Liver (tissue), 9 donors: Measurements from ENCODE around the gene PLAC8. TPM values are rescaled to one million over a fixed set of nuclear protein-coding genes. Genes with fewer than 3 reads are reported as not detected.

Experiments used
- DNase-seq: peaks from one replicate; pipeline ENCODE4 v3.0.0-alpha.2; 2017; ENCODE audit warnings: low spot score
- H3K27ac ChIP-seq, 2 donors: one replicate each; pipeline ENCODE4 v1.7.0; 2013; ENCODE audit warnings: inconsistent platforms in 2 of 2, low read length in 2 of 2, control low read depth in 1 of 2, low read depth in 1 of 2, mild to moderate bottlenecking in 1 of 2
- H3K27me3 ChIP-seq, 4 donors: one replicate each; pipeline versions ENCODE4 v1.6.1 to v1.7.0; 2013; ENCODE audit warnings: low read length in 3 of 4, inconsistent platforms in 1 of 4, mild to moderate bottlenecking in 1 of 4, moderate library complexity in 1 of 4; ENCODE audit not compliant: control insufficient read depth in 4 of 4, insufficient read depth in 4 of 4
- H3K36me3 ChIP-seq, 4 donors: one replicate each; pipeline versions ENCODE4 v1.6.1 to v1.7.0; 2013; ENCODE audit warnings: low read length in 3 of 4, mild to moderate bottlenecking in 3 of 4, low read depth in 1 of 4, moderate library complexity in 1 of 4; ENCODE audit not compliant: control insufficient read depth in 4 of 4, insufficient read depth in 3 of 4
- H3K4me1 ChIP-seq, 4 donors: one replicate each; pipeline versions ENCODE4 v1.6.1 to v1.7.0; 2013; ENCODE audit warnings: low read length in 3 of 4, mild to moderate bottlenecking in 3 of 4, moderate library complexity in 1 of 4; ENCODE audit not compliant: control insufficient read depth in 4 of 4, insufficient read depth in 4 of 4
- H3K4me3 ChIP-seq, 3 donors: one replicate each; pipeline versions ENCODE4 v1.6.1 to v1.7.0; 2013; ENCODE audit warnings: low read length in 3 of 3, control low read depth in 1 of 3, low read depth in 1 of 3, mild to moderate bottlenecking in 1 of 3
- H3K9ac ChIP-seq, 2 donors: one replicate each; pipeline ENCODE4 v1.7.0; 2013; ENCODE audit warnings: low read length in 2 of 2, mild to moderate bottlenecking in 2 of 2, moderate library complexity in 2 of 2, control low read depth in 1 of 2, low read depth in 1 of 2
- H3K9me3 ChIP-seq, 4 donors: one replicate each; pipeline versions ENCODE4 v1.6.1 to v1.7.0; 2013; ENCODE audit warnings: low read length in 3 of 4; ENCODE audit not compliant: control insufficient read depth in 4 of 4
- CTCF ChIP-seq: fragments of 150-350 bp; IDR thresholded peaks from 2 replicates; pipeline ENCODE4 v1.5.1; 2017; ENCODE audit warnings: improper control_type of control experiment, low read depth, low read length; ENCODE audit not compliant: missing input control
- FOXA1 ChIP-seq: IDR thresholded peaks from 2 replicates; pipeline ENCODE4 v1.6.1; 2016; ENCODE audit warnings: antibody characterized with exemption
- FOXA2 ChIP-seq: IDR thresholded peaks from 2 replicates; pipeline ENCODE4 v1.6.1; 2016; ENCODE audit warnings: antibody characterized with exemption
- GABPA ChIP-seq, 2 donors: IDR thresholded peaks in 1 of 2; conservative IDR thresholded peaks in 1 of 2; 2 replicates each; pipeline ENCODE4 v1.6.1; 2016; ENCODE audit warnings: antibody characterized with exemption in 2 of 2, mild to moderate bottlenecking in 1 of 2, moderate library complexity in 1 of 2
- HNF4G ChIP-seq: IDR thresholded peaks from 2 replicates; pipeline ENCODE4 v1.6.1; 2016; ENCODE audit warnings: antibody characterized with exemption
- JUND ChIP-seq, 2 donors: IDR thresholded peaks; 2 replicates each; pipeline ENCODE4 v1.6.1; 2016; ENCODE audit warnings: antibody characterized with exemption in 2 of 2
- NR2F2 ChIP-seq: IDR thresholded peaks from 2 replicates; pipeline ENCODE4 v1.6.1; 2016; ENCODE audit warnings: antibody characterized with exemption
- RAD21 ChIP-seq, 2 donors: IDR thresholded peaks; 2 replicates each; pipeline ENCODE4 v1.6.1; 2016; ENCODE audit warnings: antibody characterized with exemption in 2 of 2, mild to moderate bottlenecking in 2 of 2
- REST ChIP-seq: IDR thresholded peaks from 2 replicates; pipeline ENCODE4 v1.6.1; 2016; ENCODE audit warnings: antibody characterized with exemption, mild to moderate bottlenecking
- SP1 ChIP-seq: IDR thresholded peaks from 2 replicates; pipeline ENCODE4 v1.6.1; 2018; ENCODE audit warnings: antibody characterized with exemption, mild to moderate bottlenecking
- YY1 ChIP-seq: IDR thresholded peaks from 2 replicates; pipeline ENCODE4 v1.6.1; 2016; ENCODE audit warnings: antibody characterized with exemption, mild to moderate bottlenecking
- WGBS: extraction: QIAGEN DNeasy Blood & Tissue Kit; methylation state at CpG from one replicate; pipeline ENCODE4 v1.1.7; 2013; 5-methylcytosine and 5-hydroxymethylcytosine counted together
- polyA plus RNA-seq, 2 donors: library from polyadenylated mRNA; stranded (reverse) in 1 of 2; unstranded in 1 of 2; fragments of 200-250 nt in 1 of 2; fragments of >200 nt in 1 of 2; fragmentation: Nextera tagmentation in 1 of 2; extraction: Ambion mirVana in 1 of 2; gene quantifications; one replicate each; pipeline versions ENCODE4 v1.2.1 to v1.2.3, GENCODE V29; 2013 to 2015
- total RNA-seq, 2 donors: library from RNA; depleted of rRNA; stranded (reverse); fragments of >200 nt; gene quantifications; one replicate each; pipeline ENCODE4 v1.2.3, GENCODE V29; 2014
- TF ChIP-seq, protein P1 (sequence below): IDR thresholded peaks from 2 replicates; pipeline ENCODE4 v1.6.1; 2016; ENCODE audit warnings: antibody characterized with exemption
- TF ChIP-seq, protein P2 (sequence below): IDR thresholded peaks from 2 replicates; pipeline ENCODE4 v1.6.1; 2016; ENCODE audit warnings: antibody characterized with exemption
- donor health status: healthy.
- donor health status: healthy.
- donor health status: healthy.
- donor health status: healthy.
- donor health status: healthy.

PLAC8 gene
- total and polyA plus RNA-seq, 4 donors, result 8.1 to 63.2 (median 14.2) TPM

- Histone ChIP-seq H3K9ac (no peak overlapping the region), H3K36me3 (no peaks in the 10 kb centered on the region), H3K27me3 (no peaks in the 10 kb centered on the region), H3K4me1 (no peaks in the 10 kb centered on the region), H3K9me3 (no peaks in the 10 kb centered on the region), H3K27ac (no peak overlapping the region), H3K4me3 (no peak overlapping the region)
- DNase-seq, result no peak
- WGBS, result 77% methylated on average over 5 of the region's 5 CpGs
- TF ChIP-seq FOXA1 (no peak), YY1 (no peak), CTCF (no peak)
Measured at GRCh38 chr4:83128240-83128929, 13.9 kb upstream of the PLAC8 start.

GRCh38 chr4:83125738-83126141 is 11.2 kb upstream of the PLAC8 start:
- DNase-seq, result no peak
- 69% methylated on average over 9 of the region's 9 CpGs for WGBS
- Histone ChIP-seq H3K9ac (no peak overlapping the region), H3K27ac (no peak overlapping the region), H3K4me1 (no peaks in the 10 kb centered on the region), H3K36me3 (no peaks in the 10 kb centered on the region), H3K9me3 (peaks cover 0 to 4% (median 0%) of the 10 kb centered on the region in 4 donors), H3K27me3 (no peaks in the 10 kb centered on the region), H3K4me3 (no peak overlapping the region)
- TF ChIP-seq YY1, result no peak
- no peak for TF ChIP-seq FOXA2
- no peak for TF ChIP-seq REST
- no peak for TF ChIP-seq HNF4G
- no peak for TF ChIP-seq GABPA (IDR thresholded peaks at IDR 0.05 in 1 of 2, conservative IDR thresholded peaks at IDR 0.05 in 1 of 2)
- no peak for TF ChIP-seq RAD21 (IDR thresholded peaks at IDR 0.05)
- TF ChIP-seq JUND (IDR thresholded peaks at IDR 0.05), result no peak
- no peak for TF ChIP-seq SP1
- TF ChIP-seq NR2F2, result no peak
- no peak for TF ChIP-seq CTCF
- TF ChIP-seq FOXA1, result no peak
- TF ChIP-seq, protein P1, sequence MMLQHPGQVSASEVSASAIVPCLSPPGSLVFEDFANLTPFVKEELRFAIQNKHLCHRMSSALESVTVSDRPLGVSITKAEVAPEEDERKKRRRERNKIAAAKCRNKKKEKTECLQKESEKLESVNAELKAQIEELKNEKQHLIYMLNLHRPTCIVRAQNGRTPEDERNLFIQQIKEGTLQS, result no peak
- TF ChIP-seq, protein P2, sequence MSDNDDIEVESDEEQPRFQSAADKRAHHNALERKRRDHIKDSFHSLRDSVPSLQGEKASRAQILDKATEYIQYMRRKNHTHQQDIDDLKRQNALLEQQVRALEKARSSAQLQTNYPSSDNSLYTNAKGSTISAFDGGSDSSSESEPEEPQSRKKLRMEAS, result no peak
